Parathyroid adenoma (tissue), 2 donors: ENCODE results near the gene LY86.

Source experiments
- H2AFZ ChIP-seq: fragments of 300-600 bp; sonication (generic); one replicate; pipeline ENCODE4 v1.7.0; 2017; ENCODE audit warnings: antibody characterized with exemption, mild to moderate bottlenecking
- H3K27ac ChIP-seq: fragments of 300-600 bp; sonication (generic); one replicate; pipeline ENCODE4 v1.7.0; 2017
- H3K27me3 ChIP-seq: fragments of 300-600 bp; sonication (generic); one replicate; pipeline ENCODE4 v1.7.0; 2017; ENCODE audit warnings: low read length; ENCODE audit not compliant: control insufficient read depth, insufficient read depth
- H3K36me3 ChIP-seq: fragments of 300-600 bp; sonication (generic); one replicate; pipeline ENCODE4 v1.7.0; 2017; ENCODE audit warnings: low read length; ENCODE audit not compliant: control insufficient read depth, insufficient read depth
- H3K4me1 ChIP-seq: fragments of 300-600 bp; sonication (generic); one replicate; pipeline ENCODE4 v1.7.0; 2017; ENCODE audit warnings: control low read depth
- H3K4me2 ChIP-seq: fragments of 300-600 bp; sonication (generic); one replicate; pipeline ENCODE4 v1.7.0; 2017; ENCODE audit warnings: low read length
- H3K4me3 ChIP-seq: fragments of 300-600 bp; sonication (generic); one replicate; pipeline ENCODE4 v1.7.0; 2017; ENCODE audit warnings: low read depth, low read length
- H3K79me2 ChIP-seq: fragments of 300-600 bp; sonication (generic); one replicate; pipeline ENCODE4 v1.7.0; 2017; ENCODE audit warnings: control low read depth
- H3K9ac ChIP-seq: fragments of 300-600 bp; sonication (generic); one replicate; pipeline ENCODE4 v1.7.0; 2017; ENCODE audit warnings: mild to moderate bottlenecking
- H3K9me3 ChIP-seq: fragments of 300-600 bp; sonication (generic); one replicate; pipeline ENCODE4 v1.7.0; 2017; ENCODE audit warnings: low read length; ENCODE audit not compliant: control insufficient read depth
- TF ChIP-seq, protein P1 (sequence below): fragments of 300-600 bp; sonication (generic); IDR thresholded peaks from one replicate; pipeline ENCODE4 v1.7.0; 2017; ENCODE audit warnings: antibody characterized with exemption, mild to moderate bottlenecking
- donor health status: primary hyperparathyroidism.

Gene LY86

DNA sequence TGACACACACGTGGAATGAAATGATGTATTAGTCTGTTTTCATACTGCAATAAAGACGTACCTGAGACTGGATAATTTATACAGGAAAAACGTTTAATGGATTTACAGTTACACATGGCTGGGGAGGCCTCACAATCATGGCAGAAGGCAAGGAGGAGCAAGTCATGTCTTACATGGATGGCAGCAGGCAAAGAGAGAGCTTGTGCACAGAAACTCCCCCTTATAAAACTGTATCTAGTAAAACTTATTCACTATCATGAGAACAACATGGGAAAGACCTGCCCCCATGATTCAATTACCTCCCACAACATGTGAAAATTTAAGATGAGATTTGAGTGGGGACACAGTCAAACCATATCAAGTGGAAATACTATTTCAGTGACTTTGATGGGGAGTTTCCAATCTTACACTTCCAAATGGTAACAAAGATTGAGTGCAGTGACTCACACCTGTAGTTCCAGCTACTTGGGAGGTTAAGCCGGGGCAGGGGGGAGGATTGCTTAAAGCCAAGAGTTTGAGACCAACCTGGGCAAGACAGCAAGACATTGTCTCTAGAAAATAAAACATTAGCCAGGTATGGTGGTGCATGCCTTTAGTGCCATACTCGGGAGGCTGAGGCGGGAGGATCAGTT lies 8.2 kb upstream of the LY86 start:
- Histone ChIP-seq H3K36me3 (no peaks in the 10 kb centered on the region), H3K27me3 (no peaks in the 10 kb centered on the region), H2AFZ (no peak overlapping the region), H3K27ac (no peak overlapping the region), H3K4me1 (no peaks in the 10 kb centered on the region), H3K9me3 (no peaks in the 10 kb centered on the region), H3K9ac (no peak overlapping the region), H3K4me3 (no peak overlapping the region), H3K4me2 (no peak overlapping the region), H3K79me2 (no peaks in the 10 kb centered on the region)
- TF ChIP-seq, protein P1, sequence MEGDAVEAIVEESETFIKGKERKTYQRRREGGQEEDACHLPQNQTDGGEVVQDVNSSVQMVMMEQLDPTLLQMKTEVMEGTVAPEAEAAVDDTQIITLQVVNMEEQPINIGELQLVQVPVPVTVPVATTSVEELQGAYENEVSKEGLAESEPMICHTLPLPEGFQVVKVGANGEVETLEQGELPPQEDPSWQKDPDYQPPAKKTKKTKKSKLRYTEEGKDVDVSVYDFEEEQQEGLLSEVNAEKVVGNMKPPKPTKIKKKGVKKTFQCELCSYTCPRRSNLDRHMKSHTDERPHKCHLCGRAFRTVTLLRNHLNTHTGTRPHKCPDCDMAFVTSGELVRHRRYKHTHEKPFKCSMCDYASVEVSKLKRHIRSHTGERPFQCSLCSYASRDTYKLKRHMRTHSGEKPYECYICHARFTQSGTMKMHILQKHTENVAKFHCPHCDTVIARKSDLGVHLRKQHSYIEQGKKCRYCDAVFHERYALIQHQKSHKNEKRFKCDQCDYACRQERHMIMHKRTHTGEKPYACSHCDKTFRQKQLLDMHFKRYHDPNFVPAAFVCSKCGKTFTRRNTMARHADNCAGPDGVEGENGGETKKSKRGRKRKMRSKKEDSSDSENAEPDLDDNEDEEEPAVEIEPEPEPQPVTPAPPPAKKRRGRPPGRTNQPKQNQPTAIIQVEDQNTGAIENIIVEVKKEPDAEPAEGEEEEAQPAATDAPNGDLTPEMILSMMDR = no peak

DNA sequence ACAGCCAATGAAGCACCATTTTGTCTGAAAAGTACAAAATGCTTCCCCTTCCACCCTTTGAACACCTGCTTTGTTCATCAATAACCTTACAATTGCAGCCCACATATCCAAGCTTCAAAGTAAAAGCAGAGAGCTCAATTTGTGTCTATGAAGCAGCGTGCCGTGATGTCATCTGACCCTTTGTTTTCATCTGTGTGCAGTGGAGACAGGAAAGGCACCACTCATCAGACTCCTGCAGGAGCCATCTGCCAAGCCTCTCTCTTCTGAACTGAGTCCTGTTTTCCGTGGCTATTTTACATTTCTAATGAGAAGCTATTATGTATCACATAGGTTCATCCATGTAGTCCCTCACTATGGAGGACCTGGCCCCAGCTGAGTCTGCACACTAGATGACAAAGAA lies 7.5 kb upstream of the LY86 start:
- TF ChIP-seq, protein P1 = no peak
- no peak overlapping the region for H2AFZ ChIP-seq

DNA sequence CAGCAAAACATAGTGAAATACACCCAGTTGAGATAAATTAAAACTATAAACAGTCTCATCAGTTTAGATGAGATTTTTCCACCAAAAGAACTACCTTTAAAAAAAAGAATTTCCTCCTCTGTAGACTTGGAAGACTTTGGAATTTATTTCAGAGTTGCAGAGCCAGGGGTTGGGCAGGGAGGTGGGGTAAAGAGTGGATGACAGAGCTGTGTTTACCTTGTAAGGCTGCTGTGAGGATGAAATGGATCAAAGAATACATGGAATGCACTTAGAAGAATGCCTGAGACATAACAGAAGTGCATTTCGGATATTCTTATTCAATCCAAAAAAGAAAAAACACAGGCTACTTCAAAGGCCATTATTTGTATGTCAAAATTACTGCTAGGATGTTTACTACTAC lies 6.4 kb upstream of the LY86 start:
- no peak overlapping the region for H3K4me3 ChIP-seq

More for the DNA sequence above, 7.5 kb upstream of the LY86 start:
- no peaks in the 10 kb centered on the region for H3K27me3 ChIP-seq
- no peaks in the 10 kb centered on the region for H3K79me2 ChIP-seq
- no peaks in the 10 kb centered on the region for H3K9me3 ChIP-seq
- no peak overlapping the region for H3K9ac ChIP-seq
- no peaks in the 10 kb centered on the region for H3K36me3 ChIP-seq
- H3K4me3 ChIP-seq = no peak overlapping the region
- H3K4me1 ChIP-seq = no peaks in the 10 kb centered on the region
- no peak overlapping the region for H3K27ac ChIP-seq
- no peak overlapping the region for H3K4me2 ChIP-seq

DNA sequence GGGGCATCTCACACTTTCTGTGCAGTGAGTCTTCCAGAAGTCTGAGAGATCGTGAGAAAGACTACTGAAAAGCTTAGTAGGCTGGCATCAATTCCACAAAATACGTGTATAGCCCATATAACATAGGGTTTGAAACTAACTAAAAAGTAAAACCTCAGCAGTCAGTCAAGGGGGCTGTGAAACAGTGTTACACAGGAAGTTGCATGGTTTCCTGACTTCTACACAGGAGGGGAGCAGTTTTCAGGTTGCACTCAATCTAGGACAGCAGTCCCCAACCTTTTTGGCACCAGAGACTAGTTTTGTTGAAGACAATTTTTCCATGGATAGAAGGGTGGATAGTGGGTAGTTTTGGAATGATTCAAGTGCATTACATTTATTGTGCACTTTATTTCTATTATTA lies 4.7 kb upstream of the LY86 start:
- H3K36me3 ChIP-seq = no peaks in the 10 kb centered on the region
- no peak overlapping the region for H2AFZ ChIP-seq
- H3K27ac ChIP-seq = no peak overlapping the region
- H3K4me3 ChIP-seq = no peak overlapping the region
- H3K27me3 ChIP-seq = no peaks in the 10 kb centered on the region
- no peak overlapping the region for H3K9ac ChIP-seq
- TF ChIP-seq, protein P1 = no peak
- H3K79me2 ChIP-seq = no peaks in the 10 kb centered on the region
- no peaks in the 10 kb centered on the region for H3K9me3 ChIP-seq
- H3K4me1 ChIP-seq = no peaks in the 10 kb centered on the region
- no peak overlapping the region for H3K4me2 ChIP-seq

More for the DNA sequence above, 6.4 kb upstream of the LY86 start:
- Histone ChIP-seq H3K27me3 (no peaks in the 10 kb centered on the region), H3K36me3 (no peaks in the 10 kb centered on the region), H2AFZ (no peak overlapping the region), H3K27ac (no peak overlapping the region), H3K4me1 (no peaks in the 10 kb centered on the region), H3K9ac (no peak overlapping the region), H3K4me2 (no peak overlapping the region), H3K79me2 (no peaks in the 10 kb centered on the region), H3K9me3 (no peaks in the 10 kb centered on the region)
- TF ChIP-seq, protein P1 = no peak
